Posterior vena cava (tissue), 2 donors: ENCODE measurements around the gene MX1. TPM values are rescaled to one million over a fixed set of nuclear protein-coding genes. Genes with fewer than 3 reads are reported as not detected.
A peak's percentile ranks its signal among the peaks of the same experiment; 100 is the strongest.

Source experiments
- DNase-seq: peaks from one replicate; pipeline ENCODE4 v3.0.0-alpha.2; 2020; ENCODE audit warnings: low spot score
- intact Hi-C, 2 donors: fragments of 100-400 bp; cut with DNase I; formaldehyde crosslinking; loops; one replicate each; pipeline versions ENCODE4 v1.14.1 to v1.14.2; 2022 to 2023
- total RNA-seq, 2 donors: library from RNA; stranded (reverse); fragmentation: NEBNext Ultra II Directional; extraction: Animal tissue kit (Norgen Biotek cat#: 25700); gene quantifications; one replicate each; pipeline ENCODE4 v1.2.1, GENCODE V29; 2021
- donor health status: DM: yes; HTN: yes; CAD: no.
- donor health status: DM: yes; HTN: yes; CAD: no.

MX1 gene
- total RNA-seq, 2 donors from 2014 or later, result 14.0 to 52.2 TPM

DNA sequence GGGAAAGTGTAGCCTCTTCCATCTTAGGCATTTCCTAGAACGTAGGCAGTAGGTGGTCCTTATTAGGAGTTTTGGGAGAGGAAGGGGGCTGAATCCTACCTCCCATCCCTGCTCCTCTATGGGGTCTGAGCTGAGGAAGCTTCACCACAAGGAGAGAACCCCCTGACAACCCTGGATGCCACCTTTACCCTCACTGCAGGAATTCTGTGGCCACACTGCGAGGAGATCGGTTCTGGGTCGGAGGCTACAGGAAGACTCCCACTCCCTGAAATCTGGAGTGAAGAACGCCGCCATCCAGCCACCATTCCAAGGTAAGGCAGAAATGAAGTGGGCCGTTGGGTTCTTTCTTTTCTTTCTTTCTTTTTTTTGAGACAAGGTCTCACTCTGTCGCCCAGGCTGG lies 1.5 kb downstream of the MX1 start:
- DNase-seq, result no peak
- intact Hi-C loops, result no loop called here

DNA sequence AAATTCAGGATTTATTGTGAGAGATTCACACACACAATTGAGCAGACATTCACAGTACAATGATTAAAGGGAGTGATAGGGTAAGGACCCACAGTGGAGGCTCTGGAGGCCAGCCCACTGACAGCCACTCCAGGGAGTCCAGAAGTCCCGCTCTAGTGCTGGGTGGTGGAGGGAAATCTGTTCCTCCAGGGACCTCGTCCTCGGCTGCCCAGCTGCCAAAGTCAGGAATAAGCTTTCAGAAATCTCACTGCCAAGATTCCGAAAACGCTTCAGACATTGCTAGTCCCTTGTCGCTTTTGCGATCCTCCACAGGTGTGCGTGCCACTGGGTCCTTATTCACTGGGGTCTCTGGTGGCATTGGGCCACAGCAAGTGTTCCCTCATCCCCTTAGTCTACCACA lies 2.3 kb downstream of the MX1 start:
- no peak for DNase-seq
- intact Hi-C loops, result no loop called here

DNA sequence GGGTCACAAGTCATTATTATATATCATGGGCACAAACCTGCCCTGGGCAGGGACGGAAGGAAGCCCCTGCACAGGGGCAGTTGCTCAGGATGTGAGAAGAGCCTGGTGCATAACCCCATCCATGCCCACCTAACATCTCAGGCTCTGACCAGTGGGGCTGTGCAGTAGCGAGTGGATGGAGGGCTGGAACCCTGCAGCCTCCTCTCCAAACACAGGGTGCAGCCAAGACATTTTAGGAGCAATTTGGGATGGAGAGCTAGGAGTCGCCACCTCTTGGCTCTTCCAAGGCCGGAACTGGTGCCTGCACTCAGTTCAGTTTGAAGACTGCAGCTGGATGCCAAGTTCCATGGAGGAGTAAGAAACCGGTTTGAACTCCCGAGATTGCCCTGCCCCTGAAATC lies 2.8 kb downstream of the MX1 start:
- intact Hi-C loops, result no loop called here
- no peak for DNase-seq

DNA sequence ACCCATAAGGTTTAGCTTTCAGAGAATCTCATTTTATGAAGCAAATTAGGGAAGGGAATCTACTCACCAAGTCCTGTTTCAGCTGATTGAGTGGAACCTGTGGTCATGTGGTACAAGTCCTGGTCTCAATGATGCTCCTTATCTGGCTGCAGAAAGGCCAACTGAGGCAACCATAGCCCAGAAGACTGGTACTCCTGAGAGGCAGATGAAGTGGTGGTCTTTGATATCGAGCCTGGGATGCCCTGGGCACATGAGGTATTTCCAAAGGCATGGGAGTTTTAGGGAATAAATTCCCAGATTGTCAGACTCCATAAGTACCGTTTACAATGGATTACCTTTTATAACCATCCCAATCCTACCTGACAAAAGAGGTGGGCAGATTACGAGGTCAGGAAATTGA lies 3.3 kb downstream of the MX1 start:
- intact Hi-C loops, result no loop called here

DNA sequence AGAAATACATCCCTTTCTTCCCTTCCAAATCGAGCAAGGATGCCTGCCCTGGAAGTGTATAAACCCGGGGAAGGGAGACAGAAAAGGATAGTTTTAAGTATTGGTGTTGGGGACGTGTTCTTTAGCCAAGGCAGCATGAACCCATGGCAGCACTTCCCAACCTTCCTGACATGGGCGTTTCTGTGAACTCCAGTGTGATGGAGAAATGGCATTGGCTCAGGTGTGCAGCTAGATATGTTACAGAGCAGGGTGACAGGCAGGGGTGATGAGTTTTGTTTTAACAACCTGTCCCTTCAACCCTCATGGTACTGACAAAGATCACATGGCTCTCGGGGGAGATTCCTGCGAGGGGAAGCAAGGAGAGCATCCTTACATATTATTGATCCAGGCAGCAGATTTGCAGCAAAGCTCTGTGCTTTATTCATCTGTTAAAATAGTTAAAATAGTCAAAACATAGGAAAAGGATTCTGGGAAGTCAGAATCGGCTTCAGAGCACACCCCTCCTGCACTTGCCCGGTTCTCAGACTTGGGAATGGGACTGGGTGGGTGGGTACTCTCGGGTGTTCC lies 4.0 kb downstream of the MX1 start:
- intact Hi-C loops, result loop anchor here in 1 of 2 donors (10.0 kb wide), 1 partner anchor 1385 kb away; no protein-coding TSS in a partner anchor
- peak; percentile 28 for DNase-seq

More for the DNA sequence above, 3.3 kb downstream of the MX1 start:
- no peak for DNase-seq

DNA sequence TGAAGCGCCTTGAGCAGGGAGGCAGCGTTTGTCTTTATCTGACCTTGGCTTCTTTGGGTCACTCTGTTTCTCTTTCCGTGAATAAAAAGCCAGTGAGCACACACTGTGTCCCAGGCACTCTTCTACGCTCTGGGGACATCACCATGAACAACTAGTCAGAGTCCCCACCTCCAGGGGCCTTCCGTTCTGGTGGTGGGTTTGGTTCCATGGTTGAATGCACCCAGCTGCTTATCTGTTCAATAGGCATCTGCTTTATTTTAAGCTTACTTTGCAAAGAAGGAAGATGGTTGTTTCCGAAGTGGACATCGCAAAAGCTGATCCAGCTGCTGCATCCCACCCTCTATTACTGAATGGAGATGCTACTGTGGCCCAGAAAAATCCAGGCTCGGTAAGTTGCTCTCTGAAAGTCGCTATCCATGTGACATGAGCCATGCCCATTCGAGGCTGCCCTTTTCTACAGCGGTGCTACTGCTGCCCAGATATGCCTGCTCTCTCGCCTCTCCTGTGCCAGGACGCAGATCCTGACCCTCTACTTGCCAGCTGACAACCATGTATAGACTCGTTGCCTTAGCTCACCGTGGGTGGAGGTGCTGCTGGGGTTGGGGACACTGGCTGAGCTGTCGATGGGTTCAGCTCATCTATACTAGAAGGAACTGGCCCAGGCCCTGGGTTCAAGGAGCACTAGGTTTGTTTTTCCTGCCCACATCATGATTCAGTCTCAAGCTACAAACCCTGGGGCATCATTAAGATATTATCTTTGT lies 5.9 kb downstream of the MX1 start:
- DNase-seq, result peak; percentile 52
- intact Hi-C loops, result loop anchor here in 1 of 2 donors (10.0 kb wide), 1 partner anchor 1387 kb away; no protein-coding TSS in a partner anchor

DNA sequence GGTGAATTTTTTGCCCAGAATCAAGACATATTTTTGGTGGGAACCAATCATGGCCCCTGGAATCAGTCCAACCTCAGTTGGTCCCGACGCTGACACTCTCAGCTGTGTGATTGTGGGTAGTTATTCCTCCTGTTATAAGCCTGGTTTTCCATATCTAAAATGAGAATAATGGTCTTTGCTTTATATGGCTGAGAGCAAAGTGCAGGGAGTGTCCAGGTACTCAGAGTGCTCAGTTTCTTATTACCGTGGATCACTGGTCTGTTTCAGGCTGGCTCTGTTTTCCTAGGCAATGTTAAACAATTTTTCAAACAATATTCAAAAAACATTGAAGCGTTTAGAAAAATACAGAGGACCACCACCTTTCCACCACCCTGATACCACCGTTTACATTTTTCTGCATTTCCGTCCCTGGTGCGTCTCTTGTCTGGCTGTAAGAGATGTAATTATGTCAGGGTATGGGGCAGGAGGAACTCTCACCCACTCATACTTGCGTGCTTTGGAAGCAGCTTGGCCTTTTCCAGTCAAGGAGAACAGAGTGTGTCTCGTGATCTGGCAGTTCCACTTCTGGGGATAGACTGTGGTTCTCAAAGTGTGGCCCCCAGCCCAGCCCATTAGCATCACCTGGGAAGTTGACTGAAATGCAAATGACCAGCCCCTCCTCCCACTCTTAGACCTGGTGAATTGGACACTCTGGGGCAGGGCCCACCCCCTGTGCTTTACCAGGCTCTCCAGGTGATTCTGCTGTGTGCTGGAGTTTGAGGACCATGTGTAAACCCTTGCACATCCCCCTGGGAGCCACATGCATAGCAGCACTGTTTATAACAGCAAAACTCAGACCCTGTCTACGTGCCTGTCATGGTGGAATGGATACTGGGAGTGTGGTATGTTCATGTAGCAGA lies 6.8 kb downstream of the MX1 start:
- intact Hi-C loops, result loop anchor here in 1 of 2 donors (10.0 kb wide), 1 partner anchor 1388 kb away; no protein-coding TSS in a partner anchor

DNA sequence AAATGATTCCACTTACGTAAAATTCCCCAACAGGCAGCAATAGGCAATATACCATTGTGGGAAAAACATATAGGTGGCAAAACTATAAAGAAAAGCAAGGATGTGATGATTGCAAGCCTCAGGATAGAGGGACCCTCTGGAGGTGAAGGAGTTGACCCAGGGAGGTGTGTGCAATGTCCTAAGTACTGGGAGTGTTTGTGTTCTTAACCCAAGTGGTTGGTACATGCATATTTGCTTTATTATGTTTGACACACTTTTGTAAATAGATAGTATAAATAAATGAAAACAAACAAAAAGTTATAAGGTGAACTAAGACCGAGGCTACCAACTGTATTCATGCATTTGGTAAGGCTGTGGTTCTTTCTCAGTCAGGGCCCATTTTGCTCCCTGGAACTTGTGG lies 7.5 kb downstream of the MX1 start:
- no peak for DNase-seq
- intact Hi-C loops, result loop anchor here in 1 of 2 donors (10.0 kb wide), 1 partner anchor 1389 kb away; no protein-coding TSS in a partner anchor

More for the DNA sequence above, 6.8 kb downstream of the MX1 start:
- peak; percentile 24 for DNase-seq

DNA sequence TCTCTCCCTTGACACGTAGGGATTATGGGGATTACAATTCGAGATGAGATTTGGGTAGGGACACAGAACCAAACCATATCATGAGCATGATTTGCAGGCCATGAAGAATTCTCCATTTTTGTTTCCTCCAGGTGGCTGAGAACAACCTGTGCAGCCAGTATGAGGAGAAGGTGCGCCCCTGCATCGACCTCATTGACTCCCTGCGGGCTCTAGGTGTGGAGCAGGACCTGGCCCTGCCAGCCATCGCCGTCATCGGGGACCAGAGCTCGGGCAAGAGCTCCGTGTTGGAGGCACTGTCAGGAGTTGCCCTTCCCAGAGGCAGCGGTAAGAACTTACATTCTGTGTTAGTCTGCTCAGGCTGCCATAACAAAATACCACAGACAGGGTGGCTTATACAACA lies 9.7 kb downstream of the MX1 start:
- DNase-seq, result no peak
- intact Hi-C loops, result loop anchor here in 1 of 2 donors (10.0 kb wide), 1 partner anchor 1391 kb away; no protein-coding TSS in a partner anchor

DNA sequence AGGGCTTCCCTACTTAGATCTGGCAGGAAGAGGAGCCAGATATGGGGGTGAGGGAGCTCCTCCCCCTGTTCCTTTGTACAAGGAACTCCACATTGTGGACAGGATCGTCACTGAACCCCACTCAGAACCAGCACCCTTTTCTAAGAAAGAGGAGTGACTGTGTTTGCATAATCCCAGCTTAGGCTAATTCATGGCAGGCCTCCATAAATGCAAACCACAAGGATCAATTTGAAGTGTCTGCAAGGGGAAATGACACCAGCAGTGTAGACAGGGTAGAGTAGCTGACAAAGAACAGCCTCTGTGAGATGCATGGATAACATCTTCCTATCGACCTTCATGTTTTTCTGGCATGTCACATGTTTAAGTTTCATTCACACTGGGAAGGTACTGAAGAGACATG lies 11.7 kb downstream of the MX1 start:
- intact Hi-C loops, result loop anchor here in 1 of 2 donors (10.0 kb wide), 1 partner anchor 1393 kb away; no protein-coding TSS in a partner anchor

DNA sequence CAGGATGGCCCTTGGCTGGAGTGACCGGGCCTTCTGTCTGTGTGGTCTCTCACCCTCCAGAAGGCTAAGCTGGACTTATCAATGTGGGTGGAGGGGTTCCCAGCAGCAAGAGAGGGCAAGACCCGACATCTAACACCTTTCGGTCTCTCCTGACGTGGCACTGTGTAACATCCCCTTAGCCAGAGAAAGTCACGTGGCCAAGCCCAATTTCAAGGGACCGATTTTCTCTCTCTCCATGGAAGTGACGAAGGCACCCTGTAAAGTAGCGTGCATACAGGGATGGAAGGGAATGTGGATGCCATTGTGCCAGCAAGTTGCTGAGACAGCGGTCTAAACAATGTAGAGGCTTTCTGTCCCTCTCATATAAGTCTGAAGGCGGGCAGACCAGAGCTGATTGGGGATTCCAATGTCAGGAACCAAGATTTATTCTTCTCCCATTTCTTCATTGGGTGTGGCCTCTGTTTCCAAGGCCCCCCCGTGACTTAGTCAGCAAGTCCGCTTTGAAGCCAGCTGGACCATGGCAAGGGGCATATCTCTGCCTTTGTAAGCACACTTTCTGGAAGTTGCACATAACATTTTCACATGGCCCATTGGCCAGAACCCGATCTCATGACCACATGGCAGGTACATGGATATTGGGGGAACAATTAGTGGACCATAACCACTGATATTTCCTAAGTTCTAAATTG lies 12.5 kb downstream of the MX1 start:
- intact Hi-C loops, result loop anchor here in 1 of 2 donors (10.0 kb wide), 1 partner anchor 1394 kb away; no protein-coding TSS in a partner anchor
- no peak for DNase-seq

More for the DNA sequence above, 11.7 kb downstream of the MX1 start:
- no peak for DNase-seq

DNA sequence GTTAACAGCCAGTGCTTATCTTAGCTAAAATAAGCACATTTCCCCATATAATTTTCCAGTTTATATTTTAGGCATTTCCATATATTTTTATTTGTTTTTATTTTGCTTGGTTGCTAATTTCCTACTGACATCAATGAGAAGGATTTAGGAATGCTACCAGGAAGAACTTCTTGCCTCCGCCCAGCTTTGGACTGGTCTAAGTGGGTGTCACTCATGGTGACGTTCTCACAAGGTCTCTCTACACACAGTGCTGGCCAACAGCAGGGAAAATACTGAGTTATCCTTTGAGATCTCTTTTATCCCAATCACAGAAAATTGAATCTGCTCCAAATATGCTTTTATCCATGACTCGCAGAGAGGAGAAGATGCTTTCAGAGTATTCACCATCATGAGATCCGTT lies 13.2 kb downstream of the MX1 start:
- DNase-seq, result no peak
- intact Hi-C loops, result loop anchor here in 1 of 2 donors (10.0 kb wide), 1 partner anchor 1394 kb away; no protein-coding TSS in a partner anchor

DNA sequence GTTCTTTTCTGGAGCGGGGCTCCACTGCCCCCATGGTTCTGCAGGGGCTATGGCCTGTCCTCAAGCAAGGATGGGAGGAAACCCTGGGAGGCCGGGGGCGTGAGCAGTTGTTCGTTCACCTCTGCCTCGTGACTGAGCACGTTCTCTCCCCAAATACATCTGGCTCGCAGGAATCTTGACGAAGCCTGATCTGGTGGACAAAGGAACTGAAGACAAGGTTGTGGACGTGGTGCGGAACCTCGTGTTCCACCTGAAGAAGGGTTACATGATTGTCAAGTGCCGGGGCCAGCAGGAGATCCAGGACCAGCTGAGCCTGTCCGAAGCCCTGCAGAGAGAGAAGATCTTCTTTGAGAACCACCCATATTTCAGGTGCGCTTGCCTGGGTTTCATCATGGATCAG lies 15.5 kb downstream of the MX1 start:
- intact Hi-C loops, result no loop called here
- no peak for DNase-seq

DNA sequence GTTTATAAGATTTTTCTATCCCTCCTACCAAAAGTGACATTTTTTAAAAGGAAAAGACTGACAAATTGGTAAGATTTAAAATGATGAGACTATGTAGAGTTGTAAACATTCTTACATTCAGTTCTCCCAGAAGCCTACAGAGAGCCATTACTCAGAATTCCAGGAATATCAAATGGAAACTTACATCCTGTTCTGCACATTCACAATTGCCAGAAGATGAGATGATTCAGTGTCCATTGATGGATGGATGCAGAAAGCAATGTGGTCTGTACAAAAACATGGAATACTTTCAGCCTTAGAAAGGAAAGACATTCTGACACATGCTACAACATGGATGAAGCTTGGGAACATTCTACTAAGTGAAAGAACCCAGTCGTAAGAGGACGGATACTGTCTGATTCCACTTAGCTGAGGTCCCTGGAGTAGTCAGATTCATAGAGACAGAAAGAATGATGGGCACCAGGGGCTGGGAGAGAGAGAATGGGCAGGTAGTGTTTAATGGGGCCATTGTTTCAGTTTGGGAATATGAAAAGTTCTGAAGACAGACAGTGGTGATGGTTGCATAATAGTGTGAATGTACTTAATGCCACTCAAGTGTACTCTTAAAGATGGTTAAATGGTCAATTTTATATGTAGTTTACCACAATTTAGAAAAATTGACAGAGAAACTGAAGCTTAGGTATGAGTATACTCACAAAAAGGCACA lies 16.6 kb downstream of the MX1 start:
- intact Hi-C loops, result no loop called here
- DNase-seq, result no peak

DNA sequence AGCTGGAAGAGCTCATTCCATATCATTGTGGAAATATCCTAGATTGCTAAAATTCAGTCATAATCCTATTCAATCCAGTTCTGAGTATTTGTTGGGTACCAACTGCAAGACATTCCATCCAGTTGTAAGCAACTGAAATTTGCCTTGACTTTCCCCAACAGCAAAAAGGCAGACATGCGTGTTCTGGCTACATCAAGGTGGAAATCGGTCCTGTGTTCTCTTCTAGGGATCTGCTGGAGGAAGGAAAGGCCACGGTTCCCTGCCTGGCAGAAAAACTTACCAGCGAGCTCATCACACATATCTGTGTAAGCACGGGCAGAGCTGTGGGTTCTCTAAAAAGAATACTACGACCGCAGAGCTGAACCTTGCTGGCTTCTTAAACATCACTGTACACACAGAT lies 17.5 kb downstream of the MX1 start:
- DNase-seq, result no peak
- intact Hi-C loops, result no loop called here

DNA sequence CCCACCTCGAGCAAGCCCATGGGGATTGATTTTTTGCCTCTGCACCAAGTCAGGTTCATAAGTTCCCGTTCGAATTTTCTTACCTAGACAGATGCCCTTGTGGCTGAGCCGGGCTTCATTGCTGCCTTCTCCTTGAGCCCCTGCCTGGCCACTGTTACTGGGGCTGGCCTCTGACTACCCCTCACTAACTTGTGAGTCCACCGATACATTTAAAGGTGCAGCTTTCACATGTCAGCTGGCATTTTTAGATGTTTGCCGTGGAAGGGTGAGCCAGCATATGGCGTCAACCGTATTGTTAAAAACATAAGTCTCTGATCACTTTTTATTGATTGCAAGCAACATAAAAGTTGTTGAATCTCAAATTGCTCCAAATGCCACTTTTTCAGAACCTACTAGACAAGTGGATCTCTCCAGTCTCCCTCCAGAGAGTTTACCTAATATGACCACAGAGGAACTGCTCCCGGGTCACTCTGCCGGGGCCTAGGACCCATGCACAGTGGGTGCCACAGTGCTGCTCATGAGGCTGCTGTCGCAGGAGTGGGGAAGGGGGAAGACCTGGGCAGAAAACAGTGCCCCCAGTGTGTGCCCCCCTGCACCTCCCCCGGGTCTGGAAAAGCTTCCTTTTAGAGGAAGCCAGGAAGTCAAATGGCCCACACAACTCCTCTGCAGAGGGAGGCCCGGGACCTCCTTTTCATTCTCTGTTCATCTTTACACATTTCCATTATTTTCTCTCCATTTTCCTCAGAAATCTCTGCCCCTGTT lies 18.8 kb downstream of the MX1 start:
- peak; percentile 37 for DNase-seq
- intact Hi-C loops, result no loop called here

DNA sequence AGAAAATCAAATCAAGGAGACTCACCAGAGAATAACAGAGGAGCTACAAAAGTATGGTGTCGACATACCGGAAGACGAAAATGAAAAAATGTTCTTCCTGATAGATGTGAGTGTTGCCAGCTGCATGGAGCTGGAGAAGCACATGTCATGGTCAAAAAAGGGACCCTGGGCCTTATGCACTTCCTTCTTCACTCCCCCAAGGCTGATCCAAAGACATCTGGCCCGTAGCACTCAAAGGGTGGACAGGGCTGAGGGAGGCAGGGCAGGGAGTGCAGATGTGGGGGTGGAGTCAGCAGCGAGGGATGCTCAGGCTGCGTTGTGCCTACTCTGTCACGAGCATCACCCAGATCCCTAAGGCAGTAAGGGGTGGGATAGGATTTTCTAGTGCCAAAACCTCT lies 19.4 kb downstream of the MX1 start:
- DNase-seq, result no peak

DNA sequence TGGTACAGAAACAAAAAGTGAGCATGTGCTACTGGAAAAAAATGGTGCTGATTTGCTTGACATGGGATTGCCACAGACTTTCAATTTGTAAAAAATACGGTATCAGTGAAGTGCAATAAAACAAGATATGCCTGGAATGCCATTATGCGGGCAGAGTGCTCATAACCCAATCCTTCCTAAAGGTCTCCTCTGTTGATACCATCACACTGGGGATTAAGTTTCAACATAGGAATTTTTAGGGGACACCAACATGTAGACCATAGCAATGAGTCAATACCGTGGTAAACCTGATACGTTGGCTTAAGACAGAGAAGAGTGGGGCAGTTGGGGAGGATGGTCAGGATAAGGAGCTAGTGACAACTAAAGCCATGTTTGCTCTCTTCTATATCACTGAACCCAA lies 20.5 kb downstream of the MX1 start:
- intact Hi-C loops, result no loop called here
- DNase-seq, result no peak

More for the DNA sequence above, 19.4 kb downstream of the MX1 start:
- intact Hi-C loops, result no loop called here
